ENCODE results near the gene MARF1. TPM values are rescaled to one million over a fixed set of nuclear protein-coding genes. Genes with fewer than 3 reads are reported as not detected.

MARF1 gene
- total RNA-seq, 1 experiment from 2014 or later = 68.1 TPM

DNA sequence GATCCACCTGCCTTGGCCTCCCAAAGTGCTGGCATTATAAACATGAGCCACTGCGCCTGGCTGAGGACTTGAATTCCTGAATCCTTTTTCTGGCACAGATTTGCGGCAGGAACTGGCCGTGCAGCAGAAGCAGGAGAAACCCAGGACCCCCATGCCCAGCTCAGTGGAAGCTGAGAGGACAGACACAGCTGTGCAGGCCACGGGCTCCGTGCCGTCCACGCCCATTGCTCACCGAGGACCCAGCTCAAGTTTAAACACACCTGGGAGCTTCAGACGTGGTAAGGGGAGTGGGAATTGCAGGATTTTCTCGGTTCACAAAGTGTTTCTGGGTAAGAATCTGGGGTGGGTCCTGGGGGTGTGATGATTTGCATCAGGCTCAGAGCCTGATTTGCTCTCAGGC, 48.1 kb upstream of the MARF1 start:
- BruUV-seq (replicated peaks) = no TSS peak

GRCh38 chr16:15690296-15690695, 47.3 kb upstream of the MARF1 start:
- no peak overlapping the region for H2AFZ ChIP-seq
- no peak for DNase-seq
- H3K4me1 ChIP-seq (replicated peaks; ENCODE audit: insufficient read depth) = no peaks in the 10 kb centered on the region
- H3F3A ChIP-seq (ENCODE audit: insufficient read depth, low read depth) = no peaks in the 10 kb centered on the region
- no peak overlapping the region for H3K27ac ChIP-seq
- no peak overlapping the region for H3K4me2 ChIP-seq
- POLR2A ChIA-PET (ENCODE audit: unreplicated experiment) = interaction anchor here (0.6 kb wide), 1 partner anchor 147 kb away, joined by 3 read pairs; no protein-coding TSS in a partner anchor
- no peaks in the 10 kb centered on the region for H4K20me1 ChIP-seq (ENCODE audit: insufficient read depth)
- TF ChIP-seq EZH2 (IDR thresholded peaks at IDR 0.05; ENCODE audit: low read depth) = no peak
- TF ChIP-seq, protein P1, sequence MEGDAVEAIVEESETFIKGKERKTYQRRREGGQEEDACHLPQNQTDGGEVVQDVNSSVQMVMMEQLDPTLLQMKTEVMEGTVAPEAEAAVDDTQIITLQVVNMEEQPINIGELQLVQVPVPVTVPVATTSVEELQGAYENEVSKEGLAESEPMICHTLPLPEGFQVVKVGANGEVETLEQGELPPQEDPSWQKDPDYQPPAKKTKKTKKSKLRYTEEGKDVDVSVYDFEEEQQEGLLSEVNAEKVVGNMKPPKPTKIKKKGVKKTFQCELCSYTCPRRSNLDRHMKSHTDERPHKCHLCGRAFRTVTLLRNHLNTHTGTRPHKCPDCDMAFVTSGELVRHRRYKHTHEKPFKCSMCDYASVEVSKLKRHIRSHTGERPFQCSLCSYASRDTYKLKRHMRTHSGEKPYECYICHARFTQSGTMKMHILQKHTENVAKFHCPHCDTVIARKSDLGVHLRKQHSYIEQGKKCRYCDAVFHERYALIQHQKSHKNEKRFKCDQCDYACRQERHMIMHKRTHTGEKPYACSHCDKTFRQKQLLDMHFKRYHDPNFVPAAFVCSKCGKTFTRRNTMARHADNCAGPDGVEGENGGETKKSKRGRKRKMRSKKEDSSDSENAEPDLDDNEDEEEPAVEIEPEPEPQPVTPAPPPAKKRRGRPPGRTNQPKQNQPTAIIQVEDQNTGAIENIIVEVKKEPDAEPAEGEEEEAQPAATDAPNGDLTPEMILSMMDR (conservative IDR thresholded peaks at IDR 0.05) = no peak
- intact Hi-C loops (cut with micrococcal nuclease; ENCODE audit: unreplicated experiment) = no loop called here
- BruUV-seq (replicated peaks) = no TSS peak
- no peaks in the 10 kb centered on the region for H3K27me3 ChIP-seq (ENCODE audit: insufficient read depth, low read depth)
- CTCF ChIA-PET = no interaction called here
- H3K36me3 ChIP-seq (ENCODE audit: low read depth) = peaks cover 23% of the 10 kb centered on the region; the same call in 1 of the 2 replicates
- no peaks in the 10 kb centered on the region for H3K9me2 ChIP-seq (ENCODE audit: insufficient read depth)
- H3K79me2 ChIP-seq (ENCODE audit: low read depth) = no peaks in the 10 kb centered on the region
- H3K9me3 ChIP-seq (ENCODE audit: insufficient read depth, low read depth) = no peaks in the 10 kb centered on the region
- no peak overlapping the region for H3K4me3 ChIP-seq

More for the DNA sequence above, 48.1 kb upstream of the MARF1 start:
- no peaks in the 10 kb centered on the region for H3K79me2 ChIP-seq (ENCODE audit: low read depth)
- H3K36me3 ChIP-seq (ENCODE audit: low read depth) = peaks cover 27% of the 10 kb centered on the region; the same call in 1 of the 2 replicates
- POLR2A ChIA-PET (ENCODE audit: unreplicated experiment) = interaction anchor here (0.6 kb wide), 1 partner anchor 148 kb away, joined by 3 read pairs; no protein-coding TSS in a partner anchor
- no peak for DNase-seq
- no peak overlapping the region for H2AFZ ChIP-seq
- TF ChIP-seq, protein P1 (conservative IDR thresholded peaks at IDR 0.05) = no peak
- no peak for TF ChIP-seq EZH2 (IDR thresholded peaks at IDR 0.05; ENCODE audit: low read depth)
- intact Hi-C loops (cut with micrococcal nuclease; ENCODE audit: unreplicated experiment) = no loop called here
- CTCF ChIA-PET = no interaction called here
- H3K27ac ChIP-seq = no peak overlapping the region
- no peaks in the 10 kb centered on the region for H4K20me1 ChIP-seq (ENCODE audit: insufficient read depth)
- H3K4me1 ChIP-seq (replicated peaks; ENCODE audit: insufficient read depth) = no peaks in the 10 kb centered on the region
- no peak overlapping the region for H3K4me2 ChIP-seq
- no peak overlapping the region for H3K4me3 ChIP-seq
- no peaks in the 10 kb centered on the region for H3K9me2 ChIP-seq (ENCODE audit: insufficient read depth)
- no peaks in the 10 kb centered on the region for H3K9me3 ChIP-seq (ENCODE audit: insufficient read depth, low read depth)
- H3F3A ChIP-seq (ENCODE audit: insufficient read depth, low read depth) = no peaks in the 10 kb centered on the region
- H3K27me3 ChIP-seq (ENCODE audit: insufficient read depth, low read depth) = no peaks in the 10 kb centered on the region

- no peak overlapping the region for H3K4me2 ChIP-seq
- ChIA-PET CTCF (no interaction called here), POLR2A (ENCODE audit: unreplicated experiment) (no interaction called here)
- no peaks in the 10 kb centered on the region for H3K27me3 ChIP-seq (ENCODE audit: insufficient read depth, low read depth)
- BruUV-seq (replicated peaks) = no TSS peak
- H3K9me3 ChIP-seq (ENCODE audit: insufficient read depth, low read depth) = no peaks in the 10 kb centered on the region
- no peak overlapping the region for H3K27ac ChIP-seq
- H3K4me3 ChIP-seq = no peak overlapping the region
- no peak for DNase-seq
- no peaks in the 10 kb centered on the region for H3K79me2 ChIP-seq (ENCODE audit: low read depth)
- peaks cover 19% of the 10 kb centered on the region; the same call in 1 of the 2 replicates for H3K36me3 ChIP-seq (ENCODE audit: low read depth)
- intact Hi-C loops (cut with micrococcal nuclease; ENCODE audit: unreplicated experiment) = no loop called here
- no peak overlapping the region for H2AFZ ChIP-seq
- H3K9me2 ChIP-seq (ENCODE audit: insufficient read depth) = no peaks in the 10 kb centered on the region
- no peaks in the 10 kb centered on the region for H4K20me1 ChIP-seq (ENCODE audit: insufficient read depth)
- H3K4me1 ChIP-seq (replicated peaks; ENCODE audit: insufficient read depth) = no peaks in the 10 kb centered on the region
- no peak for TF ChIP-seq EZH2 (IDR thresholded peaks at IDR 0.05; ENCODE audit: low read depth)
- TF ChIP-seq, protein P1 (conservative IDR thresholded peaks at IDR 0.05) = no peak
- H3F3A ChIP-seq (ENCODE audit: insufficient read depth, low read depth) = no peaks in the 10 kb centered on the region
These were observed 46.3 kb upstream of the MARF1 start for GRCh38 chr16:15689290-15689689.
